ENCODE measurements around the gene WFIKKN2.

GRCh38 chr17:50884439-50885311 lies 49.3 kb downstream of the WFIKKN2 start:
- no peak for TF ChIP-seq CTCF (IDR thresholded peaks at IDR 0.05)
- no peak for TF ChIP-seq JUND (IDR thresholded peaks at IDR 0.05)
- no peak for TF ChIP-seq TAF1 (IDR thresholded peaks at IDR 0.05; ENCODE audit: borderline replicate concordance, low read depth, low read length)
- TF ChIP-seq POLR2AphosphoS5 (IDR thresholded peaks at IDR 0.05; ENCODE audit: low read depth, low read length) = no peak
- TF ChIP-seq RFX5 (IDR thresholded peaks at IDR 0.05; ENCODE audit: low read length) = no peak
- TF ChIP-seq MAX (IDR thresholded peaks at IDR 0.05; ENCODE audit: low read depth) = no peak
- TF ChIP-seq RAD21 (IDR thresholded peaks at IDR 0.05; ENCODE audit: low read length) = no peak
- TF ChIP-seq EP300 (IDR thresholded peaks at IDR 0.05; ENCODE audit: borderline replicate concordance in 1 of 2, low read depth in 1 of 2, low read length in 1 of 2) = no peak
- no peak for TF ChIP-seq USF1 (IDR thresholded peaks at IDR 0.05; ENCODE audit: borderline replicate concordance, low read depth)
- TF ChIP-seq NFIC (IDR thresholded peaks at IDR 0.05; ENCODE audit: borderline replicate concordance) = no peak
- TF ChIP-seq SMC3 (IDR thresholded peaks at IDR 0.05; ENCODE audit: low read depth, low read length) = no peak
